ENCODE results near the gene LCN15.

LCN15 gene

DNA sequence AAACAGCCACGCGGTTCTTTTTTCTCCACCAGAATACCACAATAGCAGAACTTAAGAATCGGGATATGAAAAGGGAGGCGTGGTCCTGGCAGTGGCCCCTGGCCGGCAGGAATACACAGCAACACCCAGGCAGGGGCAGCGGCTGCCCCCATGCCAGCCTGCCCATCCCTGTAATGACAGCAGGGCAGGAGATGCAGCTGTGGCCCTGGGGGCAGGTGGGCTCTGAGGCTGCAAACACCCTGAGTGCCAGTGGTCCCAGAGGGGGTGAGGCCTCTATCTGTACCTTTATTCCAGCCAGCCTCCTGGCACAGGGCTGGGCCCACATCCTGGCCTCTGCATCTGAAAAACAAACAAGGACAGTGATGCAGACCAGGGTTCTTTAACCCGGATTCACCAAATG is 39.5 kb downstream of the LCN15 start:
- no peak for TF ChIP-seq CTCF (IDR thresholded peaks at IDR 0.05; ENCODE audit: low read depth, low read length)
- DNase-seq (ENCODE audit: extremely low read depth, low read depth) = no peak

- TF ChIP-seq CTCF (IDR thresholded peaks at IDR 0.05; ENCODE audit: low read depth, low read length) = no peak
- no peak for DNase-seq (ENCODE audit: extremely low read depth, low read depth)
Observed at GRCh38 chr9:136723989-136724388, 40.3 kb downstream of the LCN15 start.

DNA sequence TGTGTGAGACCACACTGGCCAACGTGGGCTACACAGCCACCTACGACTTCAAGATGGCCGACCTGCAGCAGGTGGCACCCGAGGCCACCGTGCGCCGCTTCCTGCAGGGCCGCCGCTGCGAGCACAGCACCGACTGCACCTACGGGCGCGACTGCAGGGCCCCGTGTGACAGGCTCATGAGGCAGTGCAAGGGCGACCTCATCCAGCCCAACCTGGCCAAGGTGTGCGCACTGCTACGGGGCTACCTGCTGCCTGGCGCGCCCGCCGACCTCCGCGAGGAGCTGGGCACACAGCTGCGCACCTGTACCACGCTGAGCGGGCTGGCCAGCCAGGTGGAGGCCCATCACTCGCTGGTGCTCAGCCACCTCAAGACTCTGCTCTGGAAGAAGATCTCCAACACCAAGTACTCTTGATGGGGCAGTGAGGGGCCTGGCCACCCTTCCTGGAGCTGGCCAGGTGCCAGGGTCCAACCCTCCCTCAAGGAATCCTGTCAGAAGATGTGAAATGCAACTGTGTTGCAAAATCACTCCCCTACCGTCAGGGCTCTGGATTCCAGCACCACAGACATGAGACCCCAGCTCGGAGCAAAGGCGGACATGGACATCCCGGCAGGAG is 40.8 kb downstream of the LCN15 start:
- no peak for DNase-seq (ENCODE audit: extremely low read depth, low read depth)
- no peak for TF ChIP-seq CTCF (IDR thresholded peaks at IDR 0.05; ENCODE audit: low read depth, low read length)

DNA sequence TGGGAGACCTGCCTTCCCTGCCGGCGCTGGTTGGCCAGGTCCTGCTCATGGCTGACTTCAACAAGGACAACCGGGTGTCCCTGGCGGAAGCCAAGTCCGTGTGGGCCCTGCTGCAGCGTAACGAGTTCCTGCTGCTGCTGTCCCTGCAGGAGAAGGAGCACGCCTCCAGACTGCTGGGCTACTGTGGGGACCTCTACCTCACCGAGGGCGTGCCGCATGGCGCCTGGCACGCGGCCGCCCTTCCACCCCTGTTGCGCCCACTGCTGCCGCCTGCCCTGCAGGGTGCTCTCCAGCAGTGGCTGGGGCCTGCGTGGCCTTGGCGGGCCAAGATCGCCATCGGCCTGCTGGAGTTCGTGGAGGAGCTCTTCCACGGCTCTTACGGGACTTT is 41.4 kb downstream of the LCN15 start:
- DNase-seq (ENCODE audit: extremely low read depth, low read depth) = no peak
- TF ChIP-seq CTCF (IDR thresholded peaks at IDR 0.05; ENCODE audit: low read depth, low read length) = no peak

DNA sequence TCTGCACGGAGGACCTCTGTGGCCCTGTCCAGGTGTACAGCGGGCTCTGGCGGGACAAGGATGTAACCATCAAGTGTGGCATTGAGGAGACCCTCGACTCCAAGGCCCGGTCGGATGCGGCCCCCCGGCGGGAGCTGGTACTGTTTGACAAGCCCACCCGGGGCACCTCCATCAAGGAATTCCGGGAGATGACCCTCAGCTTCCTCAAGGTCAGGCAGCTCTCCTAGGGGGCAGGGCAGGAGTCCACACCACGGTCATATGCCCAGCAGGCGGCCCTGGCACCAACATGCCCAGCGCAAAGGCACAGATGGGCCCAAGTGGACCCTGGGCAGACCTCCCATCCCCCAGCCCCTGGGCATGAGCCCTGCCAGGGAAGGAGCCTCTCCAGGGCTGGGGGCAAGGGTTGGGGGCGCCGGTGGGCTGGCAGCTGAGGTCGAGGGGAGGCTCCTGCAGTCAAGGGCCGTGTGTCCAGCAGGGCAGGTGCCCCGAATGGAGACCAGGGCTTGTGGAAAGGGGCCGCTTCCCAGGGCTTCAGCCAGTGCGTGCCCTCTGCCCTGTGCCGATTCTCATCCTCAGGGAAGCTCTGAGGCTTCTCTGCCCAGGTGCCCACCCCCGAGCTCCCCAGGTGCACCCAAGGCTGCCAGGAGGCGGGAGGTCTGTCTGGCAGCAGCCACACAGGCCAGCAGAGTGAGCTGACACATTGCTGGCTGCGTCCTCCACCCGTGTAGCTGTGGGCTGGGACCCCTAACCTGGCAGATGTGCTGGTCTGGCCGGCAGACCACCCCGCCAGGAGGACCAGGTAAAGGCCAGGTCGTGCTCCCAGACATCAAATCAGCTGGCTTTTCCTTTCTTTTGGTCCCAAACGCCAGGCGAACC is 42.0 kb downstream of the LCN15 start:
- no peak for DNase-seq (ENCODE audit: extremely low read depth, low read depth)
- TF ChIP-seq CTCF (IDR thresholded peaks at IDR 0.05; ENCODE audit: low read depth, low read length) = no peak

- no peak for DNase-seq (ENCODE audit: extremely low read depth, low read depth)
- TF ChIP-seq CTCF (IDR thresholded peaks at IDR 0.05; ENCODE audit: low read depth, low read length) = no peak
Observed at GRCh38 chr9:136721339-136722092, 42.8 kb downstream of the LCN15 start.

GRCh38 chr9:136720898-136721338 is 43.4 kb downstream of the LCN15 start:
- no peak for DNase-seq (ENCODE audit: extremely low read depth, low read depth)
- TF ChIP-seq CTCF (IDR thresholded peaks at IDR 0.05; ENCODE audit: low read depth, low read length) = no peak
